Prostate gland (tissue), 2 donors: Measurements from ENCODE around the gene FSD1L. TPM values are rescaled to one million over a fixed set of nuclear protein-coding genes. Genes with fewer than 3 reads are reported as not detected.

Experiments used
- DNase-seq: peaks from one replicate; pipeline ENCODE4 v3.0.0-alpha.2; 2019; ENCODE audit warnings: low spot score
- H3K27ac ChIP-seq, 2 donors: fragments of 200-600 bp; sonication (generic); 2 replicates each; pipeline ENCODE4 v1.5.1; 2017 to 2019
- H3K27me3 ChIP-seq: fragments of 200-600 bp; sonication (generic); replicated peaks from 2 replicates; pipeline ENCODE4 v1.5.1; 2019; ENCODE audit not compliant: insufficient read depth
- H3K36me3 ChIP-seq, 2 donors: fragments of 200-600 bp; sonication (generic); 1 replicate in 1 of 2; 2 replicates in 1 of 2; pipeline versions ENCODE4 v1.5.1 to v1.8.1; 2017 to 2019
- H3K4me1 ChIP-seq: fragments of 200-600 bp; sonication (generic); replicated peaks from 2 replicates; pipeline ENCODE4 v1.5.1; 2019
- H3K4me3 ChIP-seq, 2 donors: fragments of 200-600 bp; sonication (generic); 2 replicates each; pipeline ENCODE4 v1.5.1; 2017 to 2019
- H3K9me3 ChIP-seq: fragments of 200-600 bp; sonication (generic); 2 replicates; pipeline ENCODE4 v1.5.1; 2017
- CTCF ChIP-seq, 4 experiments: fragments of 200-600 bp in 2 of 4; fragments of 450-650 bp in 2 of 4; sonication (generic) in 2 of 4; IDR thresholded peaks; 1 replicate in 3 of 4; 2 replicates in 1 of 4; pipeline ENCODE4 v1.5.1; 2016 to 2019; ENCODE audit warnings: antibody characterized with exemption in 4 of 4, mild to moderate bottlenecking in 2 of 4, moderate library complexity in 2 of 4
- POLR2A ChIP-seq: fragments of 450-650 bp; IDR thresholded peaks from one replicate; pipeline ENCODE4 v1.6.1; 2016; ENCODE audit warnings: antibody characterized with exemption, mild to moderate bottlenecking
- POLR2AphosphoS5 ChIP-seq: sonication (generic); formaldehyde crosslinking; IDR thresholded peaks from one replicate; pipeline ENCODE4 v1.6.1; 2017; ENCODE audit warnings: antibody characterized with exemption
- WGBS: methylation state at CpG from one replicate; pipeline ENCODE4 v1.1.5; 2018; 5-methylcytosine and 5-hydroxymethylcytosine counted together
- intact Hi-C: fragments of 100-400 bp; cut with DNase I; formaldehyde crosslinking; loops from one replicate; pipeline ENCODE4 v1.14.2; 2022
- total RNA-seq, 2 donors: library from RNA; depleted of rRNA; stranded (reverse); fragments of >200 nt; gene quantifications; one replicate each; pipeline ENCODE4 v1.1.0, GENCODE V29; 2016

FSD1L gene
- total RNA-seq, 2 donors from 2014 or later, result 1.6 to 4.8 TPM

GRCh38 chr9:105432247-105432842 is 15.5 kb upstream of the FSD1L start:
- DNase-seq, result no peak
- Histone ChIP-seq H3K9me3 (no peaks in the 10 kb centered on the region), H3K36me3 (no peaks in the 10 kb centered on the region), H3K4me3 (no peak overlapping the region), H3K4me1 (no peaks in the 10 kb centered on the region), H3K27ac (no peak overlapping the region), H3K27me3 (no peaks in the 10 kb centered on the region)
- 70% methylated on average over 2 of the region's 2 CpGs for WGBS
- intact Hi-C loops, result no loop called here
- TF ChIP-seq CTCF (IDR thresholded peaks at IDR 0.05) (no peak), POLR2AphosphoS5 (no peak)

- DNase-seq, result no peak
- intact Hi-C loops, result no loop called here
- no peak overlapping the region for H3K27ac ChIP-seq
- TF ChIP-seq POLR2A (no peak), CTCF (IDR thresholded peaks at IDR 0.05) (no peak), POLR2AphosphoS5 (no peak)
- H3K36me3 ChIP-seq, result no peaks in the 10 kb centered on the region
- H3K27me3 ChIP-seq, result no peaks in the 10 kb centered on the region
- no peak overlapping the region for H3K4me3 ChIP-seq
- H3K9me3 ChIP-seq, result no peaks in the 10 kb centered on the region
- H3K4me1 ChIP-seq, result no peaks in the 10 kb centered on the region
- 91% methylated on average over 3 of the region's 3 CpGs for WGBS
Observed at GRCh38 chr9:105435453-105435852, 12.4 kb upstream of the FSD1L start.

- no peaks in the 10 kb centered on the region for H3K9me3 ChIP-seq
- H3K27ac ChIP-seq, result no peak overlapping the region
- intact Hi-C loops, result no loop called here
- WGBS, result 88% methylated on average over 4 of the region's 4 CpGs
- TF ChIP-seq POLR2AphosphoS5 (no peak), POLR2A (no peak), CTCF (IDR thresholded peaks at IDR 0.05) (no peak)
- no peaks in the 10 kb centered on the region for H3K27me3 ChIP-seq
- no peaks in the 10 kb centered on the region for H3K36me3 ChIP-seq
- H3K4me1 ChIP-seq, result no peaks in the 10 kb centered on the region
- no peak for DNase-seq
- H3K4me3 ChIP-seq, result no peak overlapping the region
Observed at GRCh38 chr9:105436783-105437182, 11.1 kb upstream of the FSD1L start.

GRCh38 chr9:105437704-105438103 is 10.1 kb upstream of the FSD1L start:
- Histone ChIP-seq H3K27me3 (no peaks in the 10 kb centered on the region), H3K4me3 (no peak overlapping the region), H3K27ac (no peak overlapping the region), H3K4me1 (no peaks in the 10 kb centered on the region), H3K36me3 (no peaks in the 10 kb centered on the region), H3K9me3 (no peaks in the 10 kb centered on the region)
- TF ChIP-seq CTCF (IDR thresholded peaks at IDR 0.05) (no peak), POLR2A (no peak), POLR2AphosphoS5 (no peak)
- intact Hi-C loops, result no loop called here
- no peak for DNase-seq
- WGBS, result 79% methylated on average over 1 of the region's 1 CpG

GRCh38 chr9:105438141-105438806 is 9.6 kb upstream of the FSD1L start:
- WGBS, result 37% methylated on average over 8 of the region's 8 CpGs
- H3K27ac ChIP-seq, result no peak overlapping the region

More at GRCh38 chr9:105438141-105438806, 9.6 kb upstream of the FSD1L start:
- intact Hi-C loops, result no loop called here
- no peak for DNase-seq
- Histone ChIP-seq H3K9me3 (no peaks in the 10 kb centered on the region), H3K4me3 (no peak overlapping the region), H3K27me3 (no peaks in the 10 kb centered on the region), H3K4me1 (no peaks in the 10 kb centered on the region), H3K36me3 (no peaks in the 10 kb centered on the region)
- TF ChIP-seq POLR2AphosphoS5 (no peak), CTCF (IDR thresholded peaks at IDR 0.05) (no peak), POLR2A (no peak)
